SK-N-SH (cell line): ENCODE measurements around the gene CANT1. TPM values are rescaled to one million over a fixed set of nuclear protein-coding genes. Genes with fewer than 3 reads are reported as not detected.

ENCODE experiments used
- CTCF ChIA-PET: fragments of 300-600, 350-600 bp; formaldehyde crosslinking; extraction: SDS; loops from one replicate; lab custom pipeline; 2021; lab: Yijun Ruan, JAX
- POLR2A ChIA-PET: fragments of 350-600 bp; sonication (Branson Sonifier 250); formaldehyde crosslinking; extraction: SDS; loops from one replicate; lab custom pipeline; 2020; ENCODE audit warnings: antibody characterized with exemption, inconsistent platforms; lab: Yijun Ruan, JAX
- DNase-seq: peaks from one replicate; pipeline ENCODE4 v3.0.0; 2012
- H2AFZ ChIP-seq: fragments of 200-600 bp; sonication (generic); 2 replicates; pipeline ENCODE4 v1.8.1; 2016; ENCODE audit warnings: antibody characterized with exemption, mild to moderate bottlenecking, low read depth
- H3F3A ChIP-seq: fragments of 200-600 bp; sonication (generic); replicated peaks from 2 replicates; pipeline ENCODE3; 2016; ENCODE audit warnings: antibody characterized with exemption, mild to moderate bottlenecking; ENCODE audit not compliant: insufficient read depth
- H3K27ac ChIP-seq, 2 experiments: fragments of 200-500 bp in 1 of 2; fragments of 200-600 bp in 1 of 2; sonication (Bioruptor generic) in 1 of 2; sonication (generic), shearing (Covaris generic) in 1 of 2; 2 replicates each; pipeline versions ENCODE4 v1.5.1 to v1.6.1; 2014 to 2016; ENCODE audit warnings: low read depth in 2 of 2, inconsistent platforms in 1 of 2, low read length in 1 of 2, mild to moderate bottlenecking in 1 of 2, mixed read lengths in 1 of 2
- H3K27me3 ChIP-seq: fragments of 200-600 bp; sonication (generic), shearing (Covaris generic); 2 replicates; pipeline ENCODE4 v1.6.1; 2016; ENCODE audit warnings: mixed run types; ENCODE audit not compliant: insufficient read depth
- H3K36me3 ChIP-seq, 2 experiments: fragments of 200-500 bp in 1 of 2; fragments of 200-600 bp in 1 of 2; sonication (Bioruptor generic) in 1 of 2; sonication (generic) in 1 of 2; replicated peaks in 1 of 2; 2 replicates each; pipeline versions ENCODE3 to v1.5.1; 2014 to 2016; ENCODE audit warnings: low read length in 1 of 2, mild to moderate bottlenecking in 1 of 2; ENCODE audit not compliant: insufficient read depth in 2 of 2, control insufficient read depth in 1 of 2
- H3K4me1 ChIP-seq, 2 experiments: fragments of 200-500 bp in 1 of 2; fragments of 200-600 bp in 1 of 2; sonication (Bioruptor generic) in 1 of 2; sonication (generic), shearing (Covaris generic) in 1 of 2; 2 replicates each; pipeline versions ENCODE4 v1.5.1 to v1.6.1; 2014 to 2016; ENCODE audit warnings: low read depth in 1 of 2, low read length in 1 of 2, mixed run types in 1 of 2; ENCODE audit not compliant: insufficient read depth in 2 of 2, control insufficient read depth in 1 of 2
- H3K4me2 ChIP-seq: fragments of 200-600 bp; sonication (generic), shearing (Covaris generic); 2 replicates; pipeline ENCODE4 v1.6.1; 2017; ENCODE audit warnings: mixed run types
- H3K4me3 ChIP-seq, 2 experiments: fragments of 200-500 bp in 1 of 2; fragments of 200-600 bp in 1 of 2; sonication (Bioruptor generic) in 1 of 2; sonication (generic), shearing (Covaris generic) in 1 of 2; 2 replicates each; pipeline versions ENCODE4 v1.5.1 to v1.8.1; 2014 to 2016; ENCODE audit warnings: low read depth in 2 of 2, inconsistent platforms in 1 of 2, low read length in 1 of 2, mild to moderate bottlenecking in 1 of 2, mixed read lengths in 1 of 2, moderate library complexity in 1 of 2
- H3K79me2 ChIP-seq: fragments of 200-600 bp; sonication (generic); 2 replicates; pipeline ENCODE4 v1.8.1; 2017; ENCODE audit warnings: mild to moderate bottlenecking; ENCODE audit not compliant: insufficient read depth
- H3K9ac ChIP-seq: fragments of 200-600 bp; sonication (generic); 2 replicates; pipeline ENCODE4 v1.6.1; 2017; ENCODE audit warnings: mixed run types
- H3K9me2 ChIP-seq: fragments of 200-600 bp; sonication (generic); 2 replicates; pipeline ENCODE4 v1.6.1; 2017; ENCODE audit warnings: mixed run types
- H3K9me3 ChIP-seq: fragments of 200-600 bp; sonication (generic); 2 replicates; pipeline ENCODE4 v1.6.1; 2017; ENCODE audit warnings: mixed run types, mild to moderate bottlenecking, moderate library complexity
- H4K20me1 ChIP-seq: fragments of 200-600 bp; sonication (generic); 2 replicates; pipeline ENCODE4 v1.6.1; 2017; ENCODE audit warnings: mild to moderate bottlenecking, mixed run types; ENCODE audit not compliant: insufficient read depth
- FOSL2 ChIP-seq: IDR thresholded peaks from 2 replicates; pipeline ENCODE4 v1.4.0; 2012; ENCODE audit warnings: low read depth, mild to moderate bottlenecking, moderate library complexity, borderline replicate concordance
- FOXJ3 ChIP-seq: sonication (generic); formaldehyde crosslinking; IDR thresholded peaks from 2 replicates; pipeline ENCODE4 v1.5.1; 2020; ENCODE audit warnings: mild to moderate bottlenecking, missing genetic modification reagents
- FOXM1 ChIP-seq: IDR thresholded peaks from 2 replicates; pipeline ENCODE4 v1.4.0; 2012; ENCODE audit warnings: low read depth, mild to moderate bottlenecking
- JUND ChIP-seq: IDR thresholded peaks from 2 replicates; pipeline ENCODE4 v1.4.0; 2012
- MEF2A ChIP-seq: IDR thresholded peaks from 2 replicates; pipeline ENCODE4 v1.4.0; 2012; ENCODE audit warnings: low read depth, borderline replicate concordance
- NFIC ChIP-seq: IDR thresholded peaks from 2 replicates; pipeline ENCODE4 v1.4.0; 2012; ENCODE audit warnings: borderline replicate concordance
- NRF1 ChIP-seq: IDR thresholded peaks from 2 replicates; pipeline ENCODE4 v1.6.1; 2012; ENCODE audit warnings: low read depth, mild to moderate bottlenecking, low read length
- RCOR1 ChIP-seq: fragments of 150-350 bp; IDR thresholded peaks from 2 replicates; pipeline ENCODE4 v1.6.1; 2017; ENCODE audit warnings: antibody characterized with exemption, low read length
- REST ChIP-seq: IDR thresholded peaks from 2 replicates; pipeline ENCODE4 v1.6.1; 2012; ENCODE audit warnings: mild to moderate bottlenecking, low read depth, low read length, moderate library complexity
- RXRA ChIP-seq: IDR thresholded peaks from 2 replicates; pipeline ENCODE4 v1.4.0; 2012; ENCODE audit warnings: low read depth, mild to moderate bottlenecking, borderline replicate concordance
- SIN3A ChIP-seq: IDR thresholded peaks from 2 replicates; pipeline ENCODE4 v1.6.1; 2012; ENCODE audit warnings: low read depth, mild to moderate bottlenecking, low read length, moderate library complexity, borderline replicate concordance
- SMC3 ChIP-seq: IDR thresholded peaks from 2 replicates; pipeline ENCODE4 v1.6.1; 2012; ENCODE audit warnings: low read depth, low read length, improper control_type of control experiment
- TAF1 ChIP-seq: IDR thresholded peaks from 2 replicates; pipeline ENCODE4 v1.6.1; 2012; ENCODE audit warnings: low read depth, mild to moderate bottlenecking, low read length, moderate library complexity, borderline replicate concordance
- TEAD4 ChIP-seq: IDR thresholded peaks from 2 replicates; pipeline ENCODE4 v1.4.0; 2012; ENCODE audit warnings: mild to moderate bottlenecking, borderline replicate concordance; ENCODE audit not compliant: insufficient read depth
- YY1 ChIP-seq: IDR thresholded peaks from 2 replicates; pipeline ENCODE4 v1.4.0; 2012; ENCODE audit warnings: low read depth, mild to moderate bottlenecking
- WGBS: methylation state at CpG from one replicate; pipeline ENCODE4 v1.1.6; 2017; ENCODE audit warnings: low lambda C conversion rate; 5-methylcytosine and 5-hydroxymethylcytosine counted together
- polyA plus RNA-seq, 3 experiments: library from polyadenylated mRNA; depleted of rRNA; stranded (reverse); fragments of >200 nt; gene quantifications; 2 replicates each; pipeline ENCODE4 v1.2.3, GENCODE V29; 2012
- TF ChIP-seq, protein P1 (sequence below): fragments of 200-600 bp; sonication (generic); IDR thresholded peaks from 2 replicates; pipeline ENCODE4 v1.6.1; 2017; ENCODE audit warnings: antibody characterized with exemption, mild to moderate bottlenecking, moderate library complexity

The CANT1 gene
- polyA plus RNA-seq, 1 of the 3 experiments (the other 2 are of a cell fraction) = 87.4 TPM

GRCh38 chr17:79006794-79007503 lies 2.6 kb downstream of the CANT1 start:
- H3K4me3 ChIP-seq = no peak overlapping the region
- H3K79me2 ChIP-seq = peaks cover 67% of the 10 kb centered on the region
- POLR2A ChIA-PET = no interaction called here
- peaks cover 36% of the 10 kb centered on the region for H4K20me1 ChIP-seq
- H3K9ac ChIP-seq = no peak overlapping the region
- 0 out of 2 replicates have a peak overlapping the region, but pooled peaks have one; percentile 97 for H3K4me2 ChIP-seq
- no peaks in the 10 kb centered on the region for H3K9me3 ChIP-seq
- no peaks in the 10 kb centered on the region for H3K9me2 ChIP-seq
- 96% methylated on average over 19 of the region's 19 CpGs for WGBS
- no peak for DNase-seq
- TF ChIP-seq FOXJ3 (no peak), RCOR1 (no peak), TAF1 (no peak), MEF2A (no peak), TEAD4 (no peak), JUND (no peak), FOSL2 (no peak), FOXM1 (no peak), NRF1 (no peak), SIN3A (no peak), NFIC (no peak)
- TF ChIP-seq, protein P1, sequence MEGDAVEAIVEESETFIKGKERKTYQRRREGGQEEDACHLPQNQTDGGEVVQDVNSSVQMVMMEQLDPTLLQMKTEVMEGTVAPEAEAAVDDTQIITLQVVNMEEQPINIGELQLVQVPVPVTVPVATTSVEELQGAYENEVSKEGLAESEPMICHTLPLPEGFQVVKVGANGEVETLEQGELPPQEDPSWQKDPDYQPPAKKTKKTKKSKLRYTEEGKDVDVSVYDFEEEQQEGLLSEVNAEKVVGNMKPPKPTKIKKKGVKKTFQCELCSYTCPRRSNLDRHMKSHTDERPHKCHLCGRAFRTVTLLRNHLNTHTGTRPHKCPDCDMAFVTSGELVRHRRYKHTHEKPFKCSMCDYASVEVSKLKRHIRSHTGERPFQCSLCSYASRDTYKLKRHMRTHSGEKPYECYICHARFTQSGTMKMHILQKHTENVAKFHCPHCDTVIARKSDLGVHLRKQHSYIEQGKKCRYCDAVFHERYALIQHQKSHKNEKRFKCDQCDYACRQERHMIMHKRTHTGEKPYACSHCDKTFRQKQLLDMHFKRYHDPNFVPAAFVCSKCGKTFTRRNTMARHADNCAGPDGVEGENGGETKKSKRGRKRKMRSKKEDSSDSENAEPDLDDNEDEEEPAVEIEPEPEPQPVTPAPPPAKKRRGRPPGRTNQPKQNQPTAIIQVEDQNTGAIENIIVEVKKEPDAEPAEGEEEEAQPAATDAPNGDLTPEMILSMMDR = no peak
- no peaks in the 10 kb centered on the region for H3K27me3 ChIP-seq
- H3F3A ChIP-seq = peaks cover 3% of the 10 kb centered on the region
- H2AFZ ChIP-seq = no peak overlapping the region
- H3K4me1 ChIP-seq = peaks cover 18 to 39% of the 10 kb centered on the region in 2 experiments; a peak in 3 of 4 replicates
- H3K27ac ChIP-seq = no peak overlapping the region
- CTCF ChIA-PET = interaction anchor here (1.3 kb wide), 1 partner anchor 15 kb away, joined by 3 read pairs; no protein-coding TSS in a partner anchor
- peaks cover 0 to 32% of the 10 kb centered on the region in 2 experiments for H3K36me3 ChIP-seq

DNA sequence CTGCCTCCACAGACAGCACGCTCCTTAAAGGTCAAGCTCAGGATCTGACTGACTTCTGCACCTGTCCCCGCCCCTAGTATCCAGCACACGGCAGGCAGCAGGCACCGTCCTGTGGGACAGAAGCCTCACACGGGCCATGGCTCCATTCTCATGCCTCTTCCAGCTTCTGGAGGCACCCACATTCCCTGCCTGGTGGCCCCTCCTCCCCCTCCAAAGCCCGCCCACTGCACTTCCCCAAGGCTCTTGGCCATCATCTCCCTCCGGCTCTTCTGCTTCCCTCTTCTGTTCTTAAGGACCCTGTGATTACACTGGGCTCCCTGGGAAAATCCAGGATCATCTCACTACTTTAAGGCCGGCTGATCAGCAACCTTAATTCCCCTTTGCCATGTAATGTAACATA lies 3.5 kb downstream of the CANT1 start:
- ChIA-PET CTCF (interaction anchor here (1.3 to 1.6 kb wide), 2 partner anchors 12 to 14 kb away, joined by 3 to 4 read pairs; no protein-coding TSS in a partner anchor), POLR2A (no interaction called here)
- 83% methylated on average over 5 of the region's 8 CpGs for WGBS
- no peak for TF ChIP-seq JUND
- TF ChIP-seq YY1 = no peak
- no peak for TF ChIP-seq REST
- TF ChIP-seq RXRA = no peak
- no peak for TF ChIP-seq SMC3
- no peak for TF ChIP-seq TAF1
- TF ChIP-seq SIN3A = no peak
- Histone ChIP-seq H2AFZ (no peak overlapping the region), H3K79me2 (peaks cover 76% of the 10 kb centered on the region), H3K9me2 (no peaks in the 10 kb centered on the region), H3F3A (no peaks in the 10 kb centered on the region), H3K9ac (no peak overlapping the region), H3K4me3 (no peak overlapping the region), H3K27ac (no peak overlapping the region), H3K36me3 (peaks cover 0 to 32% of the 10 kb centered on the region in 2 experiments), H3K4me1 (peaks cover 12 to 40% of the 10 kb centered on the region in 2 experiments; a peak in 2 of 4 replicates), H4K20me1 (peaks cover 45% of the 10 kb centered on the region), H3K9me3 (no peaks in the 10 kb centered on the region), H3K27me3 (no peaks in the 10 kb centered on the region), H3K4me2 (no peak overlapping the region)
- DNase-seq = no peak
